ENCODE measurements around the gene PDIK1L. TPM values are rescaled to one million over a fixed set of nuclear protein-coding genes. Genes with fewer than 3 reads are reported as not detected.

Gene PDIK1L
- total and polyA plus RNA-seq, 2 of the 8 experiments (the other 6 are each of a cell fraction or from before 2014, with no cell fraction given) = 0.95 to 4.5 TPM

DNA sequence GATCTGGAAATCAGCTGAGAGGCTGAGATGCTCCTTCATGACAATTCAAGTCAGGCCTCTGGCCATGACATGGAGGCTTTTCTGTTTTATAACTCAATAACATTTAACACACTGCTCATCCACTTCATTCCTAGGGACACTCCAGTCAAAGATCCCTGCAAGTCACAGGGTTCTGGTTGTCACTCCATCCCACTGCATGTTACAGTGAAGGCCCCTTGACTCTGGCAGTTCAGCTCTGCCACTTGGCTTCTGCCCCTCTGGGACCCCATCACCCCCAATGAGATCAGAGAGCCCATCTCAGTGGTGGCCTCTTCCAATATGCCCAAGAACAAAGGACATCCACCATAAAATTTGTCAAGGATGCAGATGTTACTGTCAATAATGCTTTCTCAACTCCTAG is 37.3 kb downstream of the PDIK1L start (continued):
- TF ChIP-seq, protein P1, sequence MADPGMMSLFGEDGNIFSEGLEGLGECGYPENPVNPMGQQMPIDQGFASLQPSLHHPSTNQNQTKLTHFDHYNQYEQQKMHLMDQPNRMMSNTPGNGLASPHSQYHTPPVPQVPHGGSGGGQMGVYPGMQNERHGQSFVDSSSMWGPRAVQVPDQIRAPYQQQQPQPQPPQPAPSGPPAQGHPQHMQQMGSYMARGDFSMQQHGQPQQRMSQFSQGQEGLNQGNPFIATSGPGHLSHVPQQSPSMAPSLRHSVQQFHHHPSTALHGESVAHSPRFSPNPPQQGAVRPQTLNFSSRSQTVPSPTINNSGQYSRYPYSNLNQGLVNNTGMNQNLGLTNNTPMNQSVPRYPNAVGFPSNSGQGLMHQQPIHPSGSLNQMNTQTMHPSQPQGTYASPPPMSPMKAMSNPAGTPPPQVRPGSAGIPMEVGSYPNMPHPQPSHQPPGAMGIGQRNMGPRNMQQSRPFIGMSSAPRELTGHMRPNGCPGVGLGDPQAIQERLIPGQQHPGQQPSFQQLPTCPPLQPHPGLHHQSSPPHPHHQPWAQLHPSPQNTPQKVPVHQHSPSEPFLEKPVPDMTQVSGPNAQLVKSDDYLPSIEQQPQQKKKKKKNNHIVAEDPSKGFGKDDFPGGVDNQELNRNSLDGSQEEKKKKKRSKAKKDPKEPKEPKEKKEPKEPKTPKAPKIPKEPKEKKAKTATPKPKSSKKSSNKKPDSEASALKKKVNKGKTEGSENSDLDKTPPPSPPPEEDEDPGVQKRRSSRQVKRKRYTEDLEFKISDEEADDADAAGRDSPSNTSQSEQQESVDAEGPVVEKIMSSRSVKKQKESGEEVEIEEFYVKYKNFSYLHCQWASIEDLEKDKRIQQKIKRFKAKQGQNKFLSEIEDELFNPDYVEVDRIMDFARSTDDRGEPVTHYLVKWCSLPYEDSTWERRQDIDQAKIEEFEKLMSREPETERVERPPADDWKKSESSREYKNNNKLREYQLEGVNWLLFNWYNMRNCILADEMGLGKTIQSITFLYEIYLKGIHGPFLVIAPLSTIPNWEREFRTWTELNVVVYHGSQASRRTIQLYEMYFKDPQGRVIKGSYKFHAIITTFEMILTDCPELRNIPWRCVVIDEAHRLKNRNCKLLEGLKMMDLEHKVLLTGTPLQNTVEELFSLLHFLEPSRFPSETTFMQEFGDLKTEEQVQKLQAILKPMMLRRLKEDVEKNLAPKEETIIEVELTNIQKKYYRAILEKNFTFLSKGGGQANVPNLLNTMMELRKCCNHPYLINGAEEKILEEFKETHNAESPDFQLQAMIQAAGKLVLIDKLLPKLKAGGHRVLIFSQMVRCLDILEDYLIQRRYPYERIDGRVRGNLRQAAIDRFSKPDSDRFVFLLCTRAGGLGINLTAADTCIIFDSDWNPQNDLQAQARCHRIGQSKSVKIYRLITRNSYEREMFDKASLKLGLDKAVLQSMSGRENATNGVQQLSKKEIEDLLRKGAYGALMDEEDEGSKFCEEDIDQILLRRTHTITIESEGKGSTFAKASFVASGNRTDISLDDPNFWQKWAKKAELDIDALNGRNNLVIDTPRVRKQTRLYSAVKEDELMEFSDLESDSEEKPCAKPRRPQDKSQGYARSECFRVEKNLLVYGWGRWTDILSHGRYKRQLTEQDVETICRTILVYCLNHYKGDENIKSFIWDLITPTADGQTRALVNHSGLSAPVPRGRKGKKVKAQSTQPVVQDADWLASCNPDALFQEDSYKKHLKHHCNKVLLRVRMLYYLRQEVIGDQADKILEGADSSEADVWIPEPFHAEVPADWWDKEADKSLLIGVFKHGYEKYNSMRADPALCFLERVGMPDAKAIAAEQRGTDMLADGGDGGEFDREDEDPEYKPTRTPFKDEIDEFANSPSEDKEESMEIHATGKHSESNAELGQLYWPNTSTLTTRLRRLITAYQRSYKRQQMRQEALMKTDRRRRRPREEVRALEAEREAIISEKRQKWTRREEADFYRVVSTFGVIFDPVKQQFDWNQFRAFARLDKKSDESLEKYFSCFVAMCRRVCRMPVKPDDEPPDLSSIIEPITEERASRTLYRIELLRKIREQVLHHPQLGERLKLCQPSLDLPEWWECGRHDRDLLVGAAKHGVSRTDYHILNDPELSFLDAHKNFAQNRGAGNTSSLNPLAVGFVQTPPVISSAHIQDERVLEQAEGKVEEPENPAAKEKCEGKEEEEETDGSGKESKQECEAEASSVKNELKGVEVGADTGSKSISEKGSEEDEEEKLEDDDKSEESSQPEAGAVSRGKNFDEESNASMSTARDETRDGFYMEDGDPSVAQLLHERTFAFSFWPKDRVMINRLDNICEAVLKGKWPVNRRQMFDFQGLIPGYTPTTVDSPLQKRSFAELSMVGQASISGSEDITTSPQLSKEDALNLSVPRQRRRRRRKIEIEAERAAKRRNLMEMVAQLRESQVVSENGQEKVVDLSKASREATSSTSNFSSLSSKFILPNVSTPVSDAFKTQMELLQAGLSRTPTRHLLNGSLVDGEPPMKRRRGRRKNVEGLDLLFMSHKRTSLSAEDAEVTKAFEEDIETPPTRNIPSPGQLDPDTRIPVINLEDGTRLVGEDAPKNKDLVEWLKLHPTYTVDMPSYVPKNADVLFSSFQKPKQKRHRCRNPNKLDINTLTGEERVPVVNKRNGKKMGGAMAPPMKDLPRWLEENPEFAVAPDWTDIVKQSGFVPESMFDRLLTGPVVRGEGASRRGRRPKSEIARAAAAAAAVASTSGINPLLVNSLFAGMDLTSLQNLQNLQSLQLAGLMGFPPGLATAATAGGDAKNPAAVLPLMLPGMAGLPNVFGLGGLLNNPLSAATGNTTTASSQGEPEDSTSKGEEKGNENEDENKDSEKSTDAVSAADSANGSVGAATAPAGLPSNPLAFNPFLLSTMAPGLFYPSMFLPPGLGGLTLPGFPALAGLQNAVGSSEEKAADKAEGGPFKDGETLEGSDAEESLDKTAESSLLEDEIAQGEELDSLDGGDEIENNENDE (IDR thresholded peaks at IDR 0.05; ENCODE audit: insufficient replicate concordance, low read length) = no peak
- TF ChIP-seq RFX5 (IDR thresholded peaks at IDR 0.05; ENCODE audit: borderline replicate concordance, low read depth, low read length) = no peak
